Coronary artery (tissue), 2 donors: ENCODE data around the gene CPNE7.
A peak's percentile ranks its signal among the peaks of the same experiment; 100 is the strongest.

Experiments used
- DNase-seq: peaks from one replicate; pipeline ENCODE4 v3.0.0-alpha.2; 2017; ENCODE audit warnings: low spot score
- H3K27ac ChIP-seq, 2 donors: fragments of 200-600 bp; sonication (generic); one replicate each; pipeline ENCODE4 v1.5.1; 2016 to 2019
- H3K4me3 ChIP-seq: fragments of 200-600 bp; sonication (generic); 2 replicates; pipeline ENCODE4 v1.5.1; 2016; ENCODE audit warnings: mild to moderate bottlenecking, moderate library complexity
- TF ChIP-seq, protein P1 (sequence below): fragments of 200-600 bp; sonication (generic); IDR thresholded peaks from one replicate; pipeline ENCODE4 v1.5.1; 2019; ENCODE audit warnings: antibody characterized with exemption

The CPNE7 gene

GRCh38 chr16:89555780-89556179 lies 19.8 kb upstream of the CPNE7 start:
- no peak overlapping the region for H3K27ac ChIP-seq
- H3K4me3 ChIP-seq, result no peak overlapping the region
- DNase-seq, result no peak
- TF ChIP-seq, protein P1, sequence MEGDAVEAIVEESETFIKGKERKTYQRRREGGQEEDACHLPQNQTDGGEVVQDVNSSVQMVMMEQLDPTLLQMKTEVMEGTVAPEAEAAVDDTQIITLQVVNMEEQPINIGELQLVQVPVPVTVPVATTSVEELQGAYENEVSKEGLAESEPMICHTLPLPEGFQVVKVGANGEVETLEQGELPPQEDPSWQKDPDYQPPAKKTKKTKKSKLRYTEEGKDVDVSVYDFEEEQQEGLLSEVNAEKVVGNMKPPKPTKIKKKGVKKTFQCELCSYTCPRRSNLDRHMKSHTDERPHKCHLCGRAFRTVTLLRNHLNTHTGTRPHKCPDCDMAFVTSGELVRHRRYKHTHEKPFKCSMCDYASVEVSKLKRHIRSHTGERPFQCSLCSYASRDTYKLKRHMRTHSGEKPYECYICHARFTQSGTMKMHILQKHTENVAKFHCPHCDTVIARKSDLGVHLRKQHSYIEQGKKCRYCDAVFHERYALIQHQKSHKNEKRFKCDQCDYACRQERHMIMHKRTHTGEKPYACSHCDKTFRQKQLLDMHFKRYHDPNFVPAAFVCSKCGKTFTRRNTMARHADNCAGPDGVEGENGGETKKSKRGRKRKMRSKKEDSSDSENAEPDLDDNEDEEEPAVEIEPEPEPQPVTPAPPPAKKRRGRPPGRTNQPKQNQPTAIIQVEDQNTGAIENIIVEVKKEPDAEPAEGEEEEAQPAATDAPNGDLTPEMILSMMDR, result no peak

DNA sequence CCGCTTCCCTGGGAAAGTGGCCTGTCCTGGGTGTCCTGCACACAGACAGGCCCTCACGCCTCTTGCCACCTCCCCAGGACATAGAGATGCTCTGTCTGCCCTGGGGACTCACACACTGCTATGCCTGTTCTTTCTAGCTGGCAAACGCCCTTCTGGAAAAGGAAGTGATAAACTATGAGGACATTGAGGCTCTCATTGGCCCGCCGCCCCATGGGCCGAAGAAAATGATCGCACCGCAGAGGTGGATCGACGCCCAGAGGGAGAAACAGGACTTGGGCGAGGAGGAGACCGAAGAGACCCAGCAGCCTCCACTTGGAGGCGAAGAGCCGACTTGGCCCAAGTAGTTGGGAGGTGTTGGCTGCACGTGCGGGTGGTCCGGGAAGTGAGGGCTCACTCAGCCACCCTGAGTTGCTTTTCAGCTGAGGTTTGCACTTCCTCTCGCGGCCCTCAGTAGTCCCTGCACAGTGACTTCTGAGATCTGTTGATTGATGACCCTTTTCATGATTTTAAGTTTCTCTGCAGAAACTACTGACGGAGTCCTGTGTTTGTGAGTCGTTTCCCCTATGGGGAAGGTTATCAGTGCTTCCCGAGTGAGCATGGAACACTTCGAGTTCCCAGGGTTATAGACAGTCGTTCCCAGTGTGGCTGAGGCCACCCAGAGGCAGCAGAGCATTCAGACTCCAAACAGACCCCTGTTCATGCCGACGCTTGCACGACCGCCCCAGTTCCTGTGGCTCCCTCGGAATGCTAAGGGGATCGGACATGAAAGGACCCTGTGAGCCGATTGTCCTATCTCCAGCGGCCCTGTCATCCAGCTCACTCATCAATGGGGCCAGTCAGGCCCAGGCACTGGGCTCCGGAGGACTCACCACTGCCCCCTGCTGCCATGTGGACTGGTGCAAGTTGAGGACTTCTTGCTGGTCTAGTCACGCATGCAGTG lies 18.5 kb upstream of the CPNE7 start:
- H3K27ac ChIP-seq, result peak overlapping the region in 1 of 2 donors; percentile 31
- TF ChIP-seq, protein P1, result peak; percentile 65
- H3K4me3 ChIP-seq, result no peak overlapping the region
- no peak for DNase-seq

GRCh38 chr16:89557690-89558490 lies 17.7 kb upstream of the CPNE7 start:
- peak; percentile 68 for DNase-seq
- Histone ChIP-seq H3K27ac (peak overlapping the region in 1 of 2 donors; percentile 31), H3K4me3 (no peak overlapping the region)

DNA sequence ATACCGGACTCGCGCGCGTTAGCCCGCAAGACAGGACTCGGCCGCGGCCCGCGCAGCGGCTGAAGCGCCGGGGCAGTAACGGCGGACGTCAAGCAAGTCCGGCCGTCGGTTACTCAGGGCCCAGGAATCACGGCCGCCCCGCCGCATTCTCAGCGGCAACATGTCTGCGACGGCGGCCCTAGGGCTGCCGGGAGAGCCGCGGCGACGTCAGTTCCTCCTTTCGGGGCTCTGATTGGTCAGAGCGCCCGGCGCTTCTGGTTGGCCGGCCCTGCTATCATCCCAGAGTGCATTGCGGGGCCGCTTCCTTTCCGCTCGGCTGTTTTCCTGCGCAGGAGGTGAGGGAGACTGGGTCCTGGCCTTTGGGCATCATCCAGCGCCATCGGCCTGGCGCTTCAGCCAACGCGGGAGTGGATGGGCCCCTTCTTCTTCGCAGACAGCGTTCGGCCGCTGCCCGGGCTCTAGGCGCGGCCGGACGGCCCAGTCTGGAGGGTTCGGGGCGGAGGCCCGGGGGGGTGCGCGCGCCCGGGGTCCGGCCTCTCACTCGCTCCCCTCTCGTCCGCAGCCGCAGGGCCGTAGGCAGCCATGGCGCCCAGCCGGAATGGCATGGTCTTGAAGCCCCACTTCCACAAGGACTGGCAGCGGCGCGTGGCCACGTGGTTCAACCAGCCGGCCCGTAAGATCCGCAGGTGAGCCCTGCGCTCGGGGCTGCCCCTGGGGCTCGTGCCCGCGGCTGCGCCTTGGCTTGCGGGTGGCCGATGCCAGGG lies 15.0 kb upstream of the CPNE7 start, which contains the start of gene RPL13:
RPL13 (plus strand) TSS at position 305 of the 764 bp plus-strand sequence; CDS start at position 583, 278 bp downstream.
- TF ChIP-seq, protein P1, result no peak
- Histone ChIP-seq H3K27ac (peak within 1 kb of the TSS; percentile 89 to 97), H3K4me3 (peak within 1 kb of the TSS; percentile 97)
- DNase-seq, result peak; percentile 97

More at GRCh38 chr16:89557690-89558490, 17.7 kb upstream of the CPNE7 start:
- TF ChIP-seq, protein P1, result peak; percentile 10

DNA sequence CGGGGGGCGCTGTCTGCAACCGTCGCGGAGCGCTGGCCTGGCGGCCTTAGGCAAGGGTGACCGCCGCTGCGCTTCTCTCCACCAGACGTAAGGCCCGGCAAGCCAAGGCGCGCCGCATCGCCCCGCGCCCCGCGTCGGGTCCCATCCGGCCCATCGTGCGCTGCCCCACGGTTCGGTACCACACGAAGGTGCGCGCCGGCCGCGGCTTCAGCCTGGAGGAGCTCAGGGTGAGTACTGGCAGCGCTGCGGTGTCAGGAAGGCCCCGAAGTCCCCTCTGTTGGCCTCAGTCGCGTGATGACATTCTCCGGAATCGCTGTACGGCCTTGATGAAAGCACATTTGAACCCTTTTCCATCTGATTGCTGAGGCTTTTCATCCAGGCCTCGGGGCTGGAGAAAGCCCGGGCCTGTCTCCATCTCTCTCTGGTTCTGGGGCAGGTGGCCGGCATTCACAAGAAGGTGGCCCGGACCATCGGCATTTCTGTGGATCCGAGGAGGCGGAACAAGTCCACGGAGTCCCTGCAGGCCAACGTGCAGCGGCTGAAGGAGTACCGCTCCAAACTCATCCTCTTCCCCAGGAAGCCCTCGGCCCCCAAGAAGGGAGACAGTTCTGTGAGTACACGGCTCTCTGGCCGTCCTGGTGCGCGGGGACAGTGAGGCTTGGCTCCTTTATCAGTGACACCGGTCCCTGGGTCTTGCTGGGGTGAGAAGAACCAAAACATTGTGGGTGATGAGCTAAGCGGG lies 14.2 kb upstream of the CPNE7 start:
- peak; percentile 80 for DNase-seq
- Histone ChIP-seq H3K27ac (peak overlapping the region; percentile 89 to 97), H3K4me3 (peak overlapping the region; percentile 97)
- TF ChIP-seq, protein P1, result no peak
